GM12878 (cell line): ENCODE results near the gene DUOX2. TPM values are rescaled to one million over a fixed set of nuclear protein-coding genes. Genes with fewer than 3 reads are reported as not detected.

Source experiments
- ATAC-seq: fragments of 200-7000 bp; cut with Tn5 transposase; 3 replicates; pipeline ENCODE4 v1.9.1; 2020; ENCODE audit warnings: mild to moderate bottlenecking, moderate library complexity
- BruUV-seq: library from RNA; stranded (reverse); fragments of 400-500 nt; replicated peaks from 2 replicates; lab custom pipeline; 2021; lab: Mats Ljungman, UMichigan
- CTCF ChIA-PET: fragments of 300-600 bp; sonication (Branson Sonifier 250); formaldehyde crosslinking; extraction: SDS; loops from one replicate; lab custom pipeline; 2021; ENCODE audit warnings: inconsistent platforms; lab: Yijun Ruan, JAX
- POLR2A ChIA-PET: fragments of 350-600 bp; formaldehyde crosslinking; extraction: SDS; loops from one replicate; lab custom pipeline; 2021; ENCODE audit warnings: inconsistent platforms; lab: Charles Lee
- RAD21 ChIA-PET: fragments of 300-600 bp; sonication (Branson Sonifier 250); formaldehyde crosslinking; loops from one replicate; lab custom pipeline; 2023; ENCODE audit warnings: antibody characterized with exemption; ENCODE audit not compliant: unreplicated experiment; lab: Charles Lee
- SMC1A ChIA-PET: fragments of 300-600 bp; sonication (Branson Sonifier 250); formaldehyde crosslinking; loops from one replicate; lab custom pipeline; 2023; ENCODE audit not compliant: unreplicated experiment, uncharacterized antibody; lab: Charles Lee
- DNase-seq: peaks from one replicate; pipeline ENCODE4 v3.0.0-alpha.2; 2011; ENCODE audit warnings: low read depth, low spot score
- FAIRE-seq: peaks from 3 replicates; lab custom pipeline; 2011; peaks lifted over from hg19 to GRCh38; lab: Jason Lieb, UNC
- H2AFZ ChIP-seq: 2 replicates; pipeline ENCODE4 v1.6.0; 2011; ENCODE audit warnings: low read depth, low read length, control low read depth; ENCODE audit not compliant: control insufficient read depth
- H3K27ac ChIP-seq: 2 replicates; pipeline ENCODE4 v1.5.1; 2011; ENCODE audit warnings: control low read depth; ENCODE audit not compliant: control insufficient read depth, insufficient read depth
- H3K27me3 ChIP-seq, 2 experiments: replicated peaks in 1 of 2; 2 replicates each; pipeline versions ENCODE4 v1.6.0 to v1.6.1; 2011; ENCODE audit warnings: low read length in 1 of 2; ENCODE audit not compliant: control insufficient read depth in 2 of 2, insufficient read depth in 2 of 2
- H3K36me3 ChIP-seq, 2 experiments: 2 replicates each; pipeline ENCODE4 v1.5.1; 2011; ENCODE audit warnings: low read length in 1 of 2; ENCODE audit not compliant: control insufficient read depth in 2 of 2, insufficient read depth in 2 of 2
- H3K4me1 ChIP-seq: 2 replicates; pipeline ENCODE4 v1.6.1; 2011; ENCODE audit warnings: mild to moderate bottlenecking, low read length, moderate library complexity, mixed read lengths; ENCODE audit not compliant: control insufficient read depth, insufficient read depth
- H3K4me2 ChIP-seq: 2 replicates; pipeline ENCODE4 v1.6.0; 2011; ENCODE audit warnings: control low read depth; ENCODE audit not compliant: control insufficient read depth, insufficient read depth
- H3K4me3 ChIP-seq: fragments of 200-600 bp; sonication (generic); 2 replicates; pipeline ENCODE4 v1.5.1; 2016
- H3K79me2 ChIP-seq: 2 replicates; pipeline ENCODE4 v1.6.0; 2011; ENCODE audit warnings: low read length; ENCODE audit not compliant: control insufficient read depth, insufficient read depth
- H3K9ac ChIP-seq: 2 replicates; pipeline ENCODE4 v1.8.0; 2011; ENCODE audit warnings: low read length, control low read depth, mixed read lengths; ENCODE audit not compliant: control insufficient read depth, insufficient read depth
- H3K9me3 ChIP-seq: replicated peaks from 3 replicates; pipeline ENCODE4 v1.5.1; 2011; ENCODE audit warnings: mild to moderate bottlenecking, low read length; ENCODE audit not compliant: control insufficient read depth, insufficient read depth
- H4K20me1 ChIP-seq: 2 replicates; pipeline ENCODE4 v1.6.0; 2011; ENCODE audit not compliant: control insufficient read depth, insufficient read depth
- ATF3 ChIP-seq: IDR thresholded peaks from 2 replicates; pipeline ENCODE4 v1.6.1; 2011; ENCODE audit warnings: low read depth, mild to moderate bottlenecking, low read length, moderate library complexity, borderline replicate concordance; ENCODE audit errors: extremely low read depth
- BMI1 ChIP-seq: fragments of 450-650 bp; IDR thresholded peaks from 2 replicates; pipeline ENCODE4 v1.6.1; 2016; ENCODE audit warnings: mild to moderate bottlenecking, moderate library complexity, borderline replicate concordance
- CHD4 ChIP-seq: fragments of 200-600 bp; sonication (generic); IDR thresholded peaks from 2 replicates; pipeline ENCODE4 v1.6.1; 2016; ENCODE audit warnings: mild to moderate bottlenecking
- DPF2 ChIP-seq: fragments of 450-650 bp; IDR thresholded peaks from 2 replicates; pipeline ENCODE4 v1.6.1; 2017; ENCODE audit warnings: mild to moderate bottlenecking
- FOS ChIP-seq: IDR thresholded peaks from 3 replicates; pipeline ENCODE4 v1.6.1; 2011; ENCODE audit warnings: borderline replicate concordance; ENCODE audit not compliant: insufficient read length; ENCODE audit errors: extremely low read depth
- FOXK2 ChIP-seq: fragments of 450-650 bp; IDR thresholded peaks from 2 replicates; pipeline ENCODE4 v1.6.1; 2017; ENCODE audit warnings: mild to moderate bottlenecking, moderate library complexity
- FOXM1 ChIP-seq: IDR thresholded peaks from 2 replicates; pipeline ENCODE4 v1.6.1; 2012; ENCODE audit warnings: low read depth, mild to moderate bottlenecking, inconsistent platforms, low read length, moderate library complexity
- HDAC6 ChIP-seq: fragments of 200-600 bp; sonication (generic); IDR thresholded peaks from one replicate; pipeline ENCODE4 v1.8.0; 2017; ENCODE audit warnings: antibody characterized with exemption; ENCODE audit not compliant: unreplicated experiment
- KAT2A ChIP-seq: conservative IDR thresholded peaks from 2 replicates; pipeline ENCODE4 v1.6.1; 2011; ENCODE audit warnings: low read depth, low read length; ENCODE audit not compliant: control insufficient read depth
- MTA2 ChIP-seq: fragments of 450-650 bp; IDR thresholded peaks from 2 replicates; pipeline ENCODE4 v1.6.1; 2016; ENCODE audit warnings: low read depth, mild to moderate bottlenecking, moderate library complexity
- NFYA ChIP-seq: IDR thresholded peaks from 2 replicates; pipeline ENCODE4 v1.6.1; 2011; ENCODE audit warnings: low read depth, mild to moderate bottlenecking, low read length, improper control_type of control experiment, borderline replicate concordance
- NKRF ChIP-seq: fragments of 450-650 bp; conservative IDR thresholded peaks from 2 replicates; pipeline ENCODE4 v1.6.1; 2017; ENCODE audit warnings: mild to moderate bottlenecking, moderate library complexity
- RAD51 ChIP-seq: fragments of 450-650 bp; IDR thresholded peaks from 2 replicates; pipeline ENCODE4 v1.6.1; 2016; ENCODE audit warnings: moderate library complexity, mild to moderate bottlenecking, inconsistent platforms
- SRF ChIP-seq, 2 experiments: IDR thresholded peaks; 2 replicates each; pipeline ENCODE4 v1.6.1; 2011; ENCODE audit warnings: low read depth in 2 of 2, low read length in 2 of 2, mild to moderate bottlenecking in 1 of 2, moderate library complexity in 1 of 2
- SUPT20H ChIP-seq: IDR thresholded peaks from 2 replicates; pipeline ENCODE4 v1.6.1; 2011; ENCODE audit warnings: low read depth, mild to moderate bottlenecking, low read length, moderate library complexity, borderline replicate concordance; ENCODE audit not compliant: control insufficient read depth
- ZBTB33 ChIP-seq: fragments of 450-650 bp; IDR thresholded peaks from 2 replicates; pipeline ENCODE4 v1.6.1; 2017; ENCODE audit warnings: mild to moderate bottlenecking
- ZNF24 ChIP-seq: fragments of 450-650 bp; IDR thresholded peaks from 2 replicates; pipeline ENCODE4 v1.6.1; 2017; ENCODE audit warnings: antibody characterized with exemption, mild to moderate bottlenecking
- WGBS: methylation state at CpG from one replicate; pipeline ENCODE4 v1.1.6; 2016; ENCODE audit warnings: low lambda C conversion rate; ENCODE audit not compliant: insufficient replicate concordance, insufficient coverage; ENCODE audit errors: missing lambda C conversion rate; 5-methylcytosine and 5-hydroxymethylcytosine counted together
- in situ Hi-C: fragments of 300-500 bp; cut with MboI; formaldehyde crosslinking; loops from 9 replicates; pipeline ENCODE4 v1.14.3; 2018; ENCODE audit warnings: mixed read lengths
- intact Hi-C: fragments of 100-400 bp; cut with micrococcal nuclease; formaldehyde crosslinking; loops from one replicate; pipeline ENCODE4 v1.14.2; 2022; ENCODE audit not compliant: unreplicated experiment
- polyA plus RNA-seq, 11 experiments: library from polyadenylated mRNA; depleted of rRNA in 4 of 11; unstranded in 6 of 11; stranded (reverse) in 5 of 11; fragments of >200 nt; fragmentation: Nextera tagmentation in 4 of 11; fragmentation: Illumina TruSeq in 1 of 11; extraction: Ambion mirVana in 4 of 11; extraction: Trizol in 1 of 11; gene quantifications; 1 replicate in 1 of 11; 2 replicates in 10 of 11; pipeline versions ENCODE4 v1.2.1 to v1.2.3, GENCODE V29; 2011 to 2016; ENCODE audit warnings: inconsistent platforms in 2 of 11, missing spikeins in 2 of 11, low read depth in 1 of 11
- total RNA-seq, 4 experiments: library from RNA; depleted of rRNA in 3 of 4; stranded (reverse); fragments of >200 nt in 3 of 4; fragmentation: Illumina TruSeq in 1 of 4; extraction: Trizol in 1 of 4; gene quantifications; 2 replicates each; pipeline versions ENCODE4 v1.2.1 to v1.2.3, GENCODE V29; 2013 to 2021

The DUOX2 gene
- total and polyA plus RNA-seq, 10 of the 15 experiments (the other 5 are each of a cell fraction or from before 2014, with no cell fraction given): 0.05 TPM; not detected in 9

GRCh38 chr15:45144775-45145174 lies 30.8 kb upstream of the DUOX2 start:
- Histone ChIP-seq H3K79me2 (no peaks in the 10 kb centered on the region), H3K36me3 (no peaks in the 10 kb centered on the region), H3K9me3 (no peaks in the 10 kb centered on the region), H4K20me1 (no peaks in the 10 kb centered on the region), H3K27ac (no peak overlapping the region), H3K4me1 (no peaks in the 10 kb centered on the region), H3K27me3 (no peaks in the 10 kb centered on the region), H3K9ac (no peak overlapping the region), H3K4me3 (no peak overlapping the region), H3K4me2 (no peak overlapping the region), H2AFZ (no peak overlapping the region)
- intact Hi-C loops (no loop called here), in situ Hi-C loops (no loop called here)
- WGBS: 53% methylated on average over 9 of the region's 9 CpGs
- ChIA-PET RAD21 (no interaction called here), SMC1A (no interaction called here), CTCF (interaction anchor here (1.2 to 2.7 kb wide), 2 partner anchors 18 kb away, joined by 4 to 7 read pairs; no protein-coding TSS in a partner anchor), POLR2A (no interaction called here)
- TF ChIP-seq FOXK2 (no peak), NFYA (no peak), DPF2 (no peak), MTA2 (no peak), RAD51 (no peak), FOS (no peak), FOXM1 (no peak), BMI1 (no peak), SUPT20H (no peak), HDAC6 (no peak), KAT2A (no peak), NKRF (no peak), ZNF24 (no peak), ZBTB33 (no peak), CHD4 (no peak), ATF3 (no peak), SRF (IDR thresholded peaks at IDR 0.05; ENCODE audit: low read depth in 2 of 2, low read length in 2 of 2) (no peak)
- DNase-seq (no peak), FAIRE-seq (no peak), ATAC-seq (no peak)
- BruUV-seq: no TSS peak
